NAMALWA (cell line): ENCODE data around the gene FNDC3B.

ENCODE experiments used
- DNase-seq: peaks from one replicate; pipeline ENCODE4 v3.0.0-alpha.2; 2015; ENCODE audit warnings: low spot score

Gene FNDC3B

GRCh38 chr3:172170841-172171240 lies 131.5 kb downstream of the FNDC3B start:
- no peak for DNase-seq

- DNase-seq, result no peak
These were observed 132.2 kb downstream of the FNDC3B start for GRCh38 chr3:172171396-172172075.

- no peak for DNase-seq
These were observed 134.2 kb downstream of the FNDC3B start for GRCh38 chr3:172173316-172174254.

GRCh38 chr3:172174513-172175253 lies 135.3 kb downstream of the FNDC3B start:
- DNase-seq, result no peak

GRCh38 chr3:172175254-172175599 lies 135.8 kb downstream of the FNDC3B start:
- DNase-seq, result no peak

GRCh38 chr3:172176061-172176770 lies 136.8 kb downstream of the FNDC3B start:
- no peak for DNase-seq

GRCh38 chr3:172177046-172177445 lies 137.7 kb downstream of the FNDC3B start:
- DNase-seq, result no peak

- DNase-seq, result no peak
These were observed 138.5 kb downstream of the FNDC3B start for GRCh38 chr3:172177803-172178316.

GRCh38 chr3:172179680-172180399 lies 140.5 kb downstream of the FNDC3B start:
- no peak for DNase-seq

- DNase-seq, result no peak
These were observed 141.1 kb downstream of the FNDC3B start for GRCh38 chr3:172180473-172180872.

- no peak for DNase-seq
These were observed 142.7 kb downstream of the FNDC3B start for GRCh38 chr3:172181932-172182586.

GRCh38 chr3:172182797-172183196 lies 143.4 kb downstream of the FNDC3B start:
- no peak for DNase-seq

- DNase-seq, result no peak
These were observed 144.9 kb downstream of the FNDC3B start for GRCh38 chr3:172184106-172184822.

GRCh38 chr3:172185907-172186306 lies 146.5 kb downstream of the FNDC3B start:
- no peak for DNase-seq

- DNase-seq, result no peak
These were observed 147.2 kb downstream of the FNDC3B start for GRCh38 chr3:172186607-172187006.

- no peak for DNase-seq
These were observed 148.1 kb downstream of the FNDC3B start for GRCh38 chr3:172187511-172187910.

GRCh38 chr3:172188511-172188910 lies 149.1 kb downstream of the FNDC3B start:
- no peak for DNase-seq

- no peak for DNase-seq
These were observed 149.8 kb downstream of the FNDC3B start for GRCh38 chr3:172189213-172189612.

GRCh38 chr3:172189987-172190603 lies 150.7 kb downstream of the FNDC3B start:
- DNase-seq, result no peak
